ENCODE measurements around the gene TGM6. TPM values are rescaled to one million over a fixed set of nuclear protein-coding genes. Genes with fewer than 3 reads are reported as not detected.

The TGM6 gene
- total RNA-seq, 1 experiment from 2014 or later = not detected

DNA sequence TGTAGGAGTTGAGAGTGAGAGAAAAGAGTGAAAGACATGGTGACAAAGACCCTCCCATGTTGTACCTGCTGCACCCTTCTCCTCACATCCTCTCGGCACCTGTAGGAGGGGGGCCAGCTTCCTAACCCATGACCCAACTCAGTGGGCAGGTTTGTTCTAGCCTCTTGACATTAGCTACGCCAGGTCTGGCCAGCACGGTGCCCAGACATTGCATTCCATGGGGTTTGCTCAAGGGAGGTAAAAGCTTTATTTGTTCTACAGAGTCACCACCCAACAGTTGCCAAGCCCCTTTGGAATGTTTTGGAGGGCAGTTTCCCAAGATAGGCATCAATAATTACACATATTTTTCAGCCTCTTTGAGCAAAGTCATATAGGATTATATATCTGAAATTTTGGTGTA, 22.7 kb upstream of the TGM6 start:
- H3K4me3 Mint-ChIP-seq = no peak overlapping the region
- Histone ChIP-seq H3K18ac (ENCODE audit: insufficient read length, low read depth, low read length) (no peak overlapping the region), H4K8ac (replicated peaks; ENCODE audit: insufficient read length, low read depth, low read length) (no peak overlapping the region), H3K4me2 (ENCODE audit: insufficient read depth, insufficient read length, low read length) (no peak overlapping the region), H3K14ac (ENCODE audit: insufficient read depth, low read length) (no peak overlapping the region), H2BK20ac (ENCODE audit: low read depth, low read length, poor library complexity, severe bottlenecking) (no peak overlapping the region), H3K23ac (ENCODE audit: insufficient read length, low read depth, low read length) (no peak overlapping the region), H2BK5ac (ENCODE audit: insufficient read length, low read length) (no peak overlapping the region), H2BK15ac (ENCODE audit: low read depth, low read length) (no peak overlapping the region), H3K9me3 (ENCODE audit: control insufficient read depth, low read depth, low read length) (no peaks in the 10 kb centered on the region), H2AFZ (ENCODE audit: low read length) (no peak overlapping the region), H2BK120ac (ENCODE audit: low read depth, low read length, poor library complexity, severe bottlenecking) (no peak overlapping the region), H3K4me1 (ENCODE audit: insufficient read depth, low read length) (no peaks in the 10 kb centered on the region), H4K5ac (ENCODE audit: insufficient read length, low read depth, low read length) (no peak overlapping the region), H3K27ac (ENCODE audit: insufficient read length, low read depth, low read length) (no peak overlapping the region), H4K91ac (ENCODE audit: insufficient read length, low read depth, low read length) (no peak overlapping the region), H3K23me2 (ENCODE audit: insufficient read length, low read depth, low read length, poor library complexity, severe bottlenecking) (no peaks in the 10 kb centered on the region), H3K79me1 (ENCODE audit: insufficient read depth, low read depth, low read length, poor library complexity, severe bottlenecking) (no peaks in the 10 kb centered on the region), H2AK5ac (ENCODE audit: insufficient read length, low read length) (no peak overlapping the region), H3K79me2 (ENCODE audit: insufficient read depth, low read length) (no peaks in the 10 kb centered on the region), H3K4ac (ENCODE audit: low read depth, low read length) (no peak overlapping the region), H3T11ph (ENCODE audit: low read length) (no peak overlapping the region), H3K27me3 (ENCODE audit: insufficient read depth, low read length) (no peaks in the 10 kb centered on the region), H3K9ac (ENCODE audit: extremely low read depth, insufficient read length, low read length) (no peak overlapping the region), H3K56ac (ENCODE audit: insufficient read length, low read depth, low read length) (no peak overlapping the region), H4K20me1 (ENCODE audit: control insufficient read depth, insufficient read depth, insufficient read length) (no peaks in the 10 kb centered on the region), H2BK12ac (ENCODE audit: insufficient read length, low read depth, low read length) (no peak overlapping the region)
- H3K27me3 Mint-ChIP-seq (ENCODE audit: low read depth) = peaks cover 6% of the 10 kb centered on the region
- no CpG with 5 or more reads among the region's 3 CpGs for WGBS (ENCODE audit: extremely low coverage, insufficient read length, low lambda C conversion rate)
- no peak overlapping the region for H3K27ac Mint-ChIP-seq
- peaks cover 11 to 21% of the 10 kb centered on the region in 2 experiments for H3K9me3 Mint-ChIP-seq
- H3K36me3 Mint-ChIP-seq (ENCODE audit: insufficient read depth in 1 of 3, low read depth in 3 of 3) = peaks cover 0 to 15% (median 7%) of the 10 kb centered on the region in 3 experiments; a peak in 5 of 7 replicates
- TF ChIP-seq, protein P1, sequence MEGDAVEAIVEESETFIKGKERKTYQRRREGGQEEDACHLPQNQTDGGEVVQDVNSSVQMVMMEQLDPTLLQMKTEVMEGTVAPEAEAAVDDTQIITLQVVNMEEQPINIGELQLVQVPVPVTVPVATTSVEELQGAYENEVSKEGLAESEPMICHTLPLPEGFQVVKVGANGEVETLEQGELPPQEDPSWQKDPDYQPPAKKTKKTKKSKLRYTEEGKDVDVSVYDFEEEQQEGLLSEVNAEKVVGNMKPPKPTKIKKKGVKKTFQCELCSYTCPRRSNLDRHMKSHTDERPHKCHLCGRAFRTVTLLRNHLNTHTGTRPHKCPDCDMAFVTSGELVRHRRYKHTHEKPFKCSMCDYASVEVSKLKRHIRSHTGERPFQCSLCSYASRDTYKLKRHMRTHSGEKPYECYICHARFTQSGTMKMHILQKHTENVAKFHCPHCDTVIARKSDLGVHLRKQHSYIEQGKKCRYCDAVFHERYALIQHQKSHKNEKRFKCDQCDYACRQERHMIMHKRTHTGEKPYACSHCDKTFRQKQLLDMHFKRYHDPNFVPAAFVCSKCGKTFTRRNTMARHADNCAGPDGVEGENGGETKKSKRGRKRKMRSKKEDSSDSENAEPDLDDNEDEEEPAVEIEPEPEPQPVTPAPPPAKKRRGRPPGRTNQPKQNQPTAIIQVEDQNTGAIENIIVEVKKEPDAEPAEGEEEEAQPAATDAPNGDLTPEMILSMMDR (conservative IDR thresholded peaks at IDR 0.05) = no peak
- no peak for DNase-seq
- 0 out of 4 replicates have a peak, but pooled peaks cover 0 to 3% of the 10 kb centered on the region in 2 experiments for H3K4me1 Mint-ChIP-seq

All from H9 (cell line).